Tibial nerve (tissue), 3 donors: ENCODE results near the gene PPM1K.

Experiments used
- POLR2A ChIP-seq, 2 donors: fragments of 450-650 bp; IDR thresholded peaks; one replicate each; pipeline ENCODE4 v1.6.1; 2017; ENCODE audit warnings: antibody characterized with exemption in 2 of 2, mild to moderate bottlenecking in 2 of 2, moderate library complexity in 2 of 2
- TF ChIP-seq, protein P1 (sequence below), 5 experiments: fragments of 200-600 bp in 3 of 5; fragments of 450-650 bp in 2 of 5; sonication (generic) in 3 of 5; IDR thresholded peaks; one replicate each; pipeline ENCODE4 v1.5.1; 2016 to 2019; ENCODE audit warnings: antibody characterized with exemption in 5 of 5, mild to moderate bottlenecking in 3 of 5, moderate library complexity in 2 of 5

DNA sequence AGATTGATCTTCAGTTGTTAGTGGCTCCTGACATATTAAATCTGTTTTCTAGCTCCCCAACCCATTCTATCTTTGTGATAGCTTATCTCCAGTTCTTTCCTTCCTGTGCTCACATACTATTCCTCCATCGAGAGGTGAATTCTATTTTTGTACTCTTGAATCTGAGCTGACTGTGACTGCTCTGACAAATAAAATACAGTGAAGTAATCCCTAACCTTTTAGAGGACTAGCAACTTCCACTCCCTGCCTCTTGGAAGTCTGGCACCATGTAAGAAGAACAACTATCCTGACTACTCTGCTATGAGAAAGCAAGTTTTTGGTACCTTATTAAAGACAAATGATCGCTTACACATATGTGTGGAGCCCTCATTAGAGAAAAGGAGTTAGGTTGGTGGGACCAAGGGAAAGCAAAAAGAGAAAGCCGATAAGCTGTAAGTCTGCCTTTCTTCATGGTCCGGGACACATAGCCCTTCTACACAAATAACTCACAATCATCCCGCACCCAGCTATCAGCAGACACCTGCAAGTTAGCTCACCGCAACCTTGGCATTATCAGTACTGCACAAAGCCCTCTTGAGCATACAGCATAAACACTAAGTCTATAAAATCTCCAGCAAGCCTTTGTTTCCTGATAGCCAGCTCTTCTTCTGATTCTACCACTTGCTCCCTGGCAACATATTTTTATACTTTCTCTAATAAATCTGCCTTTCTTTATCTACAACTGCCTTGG lies 13.5 kb upstream of the PPM1K start:
- no peak for TF ChIP-seq POLR2A (IDR thresholded peaks at IDR 0.05)
- TF ChIP-seq, protein P1, sequence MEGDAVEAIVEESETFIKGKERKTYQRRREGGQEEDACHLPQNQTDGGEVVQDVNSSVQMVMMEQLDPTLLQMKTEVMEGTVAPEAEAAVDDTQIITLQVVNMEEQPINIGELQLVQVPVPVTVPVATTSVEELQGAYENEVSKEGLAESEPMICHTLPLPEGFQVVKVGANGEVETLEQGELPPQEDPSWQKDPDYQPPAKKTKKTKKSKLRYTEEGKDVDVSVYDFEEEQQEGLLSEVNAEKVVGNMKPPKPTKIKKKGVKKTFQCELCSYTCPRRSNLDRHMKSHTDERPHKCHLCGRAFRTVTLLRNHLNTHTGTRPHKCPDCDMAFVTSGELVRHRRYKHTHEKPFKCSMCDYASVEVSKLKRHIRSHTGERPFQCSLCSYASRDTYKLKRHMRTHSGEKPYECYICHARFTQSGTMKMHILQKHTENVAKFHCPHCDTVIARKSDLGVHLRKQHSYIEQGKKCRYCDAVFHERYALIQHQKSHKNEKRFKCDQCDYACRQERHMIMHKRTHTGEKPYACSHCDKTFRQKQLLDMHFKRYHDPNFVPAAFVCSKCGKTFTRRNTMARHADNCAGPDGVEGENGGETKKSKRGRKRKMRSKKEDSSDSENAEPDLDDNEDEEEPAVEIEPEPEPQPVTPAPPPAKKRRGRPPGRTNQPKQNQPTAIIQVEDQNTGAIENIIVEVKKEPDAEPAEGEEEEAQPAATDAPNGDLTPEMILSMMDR (IDR thresholded peaks at IDR 0.05) = no peak
